Mammary epithelial cell (primary cell): ENCODE measurements around the gene LMNTD2.

Experiments
- CTCF ChIP-seq, 2 donors: IDR thresholded peaks in 1 of 2; conservative IDR thresholded peaks in 1 of 2; 2 replicates each; pipeline ENCODE4 v1.5.1; 2011 to 2012; ENCODE audit warnings: inconsistent platforms in 2 of 2, low read length in 2 of 2, mild to moderate bottlenecking in 2 of 2, control low read depth in 1 of 2, low read depth in 1 of 2; ENCODE audit not compliant: insufficient read depth in 1 of 2; ENCODE audit errors: extremely low read depth in 1 of 2
- EZH2 ChIP-seq: IDR thresholded peaks from 2 replicates; pipeline ENCODE4 v1.6.1; 2012; ENCODE audit warnings: low read length, inconsistent platforms, borderline replicate concordance

- TF ChIP-seq CTCF (conservative IDR thresholded peaks at IDR 0.05 in 1 of 2, IDR thresholded peaks at IDR 0.05 in 1 of 2; ENCODE audit: extremely low read depth in 1 of 2, insufficient read depth in 1 of 2, low read depth in 1 of 2, low read length in 2 of 2) (no peak), EZH2 (no peak)
Measured at GRCh38 chr11:557328-558132, 3.0 kb downstream of the LMNTD2 start.
